GM10266 (cell line): ENCODE data around the gene LGALS7B.
A peak's percentile ranks its signal among the peaks of the same experiment; 100 is the strongest.
"Not testable (repeated sequence)": the region's sequence is repeated elsewhere in the genome, so short reads cannot be mapped to it uniquely, and the experiment has no call there.

Experiments
- DNase-seq: peaks from one replicate; pipeline ENCODE4 v3.0.0; 2012; ENCODE audit errors: extremely low spot score
- CTCF ChIP-seq: IDR thresholded peaks from 2 replicates; pipeline ENCODE4 v1.5.1; 2012; ENCODE audit warnings: mild to moderate bottlenecking, low read depth; ENCODE audit not compliant: control insufficient read depth, insufficient read depth; ENCODE audit errors: missing control alignments

The LGALS7B gene

GRCh38 chr19:38763795-38764220 is 25.2 kb upstream of the LGALS7B start:
- no peak for DNase-seq
- TF ChIP-seq CTCF, result no peak

- TF ChIP-seq CTCF, result no peak
Measured at GRCh38 chr19:38765214-38765613, 23.8 kb upstream of the LGALS7B start.

GRCh38 chr19:38766276-38767047 is 22.5 kb upstream of the LGALS7B start:
- no peak for DNase-seq

More at GRCh38 chr19:38765214-38765613, 23.8 kb upstream of the LGALS7B start:
- no peak for DNase-seq

GRCh38 chr19:38769635-38770211 is 19.3 kb upstream of the LGALS7B start:
- DNase-seq, result peak; percentile 88
- peak; percentile 81 for TF ChIP-seq CTCF

More at GRCh38 chr19:38766276-38767047, 22.5 kb upstream of the LGALS7B start:
- no peak for TF ChIP-seq CTCF

GRCh38 chr19:38770228-38770948 is 18.6 kb upstream of the LGALS7B start:
- DNase-seq, result not testable (repeated sequence)

GRCh38 chr19:38770949-38771275 is 18.1 kb upstream of the LGALS7B start:
- not testable (repeated sequence) for DNase-seq

- DNase-seq, result not testable (repeated sequence)
Measured at GRCh38 chr19:38771569-38771968, 17.4 kb upstream of the LGALS7B start.

- no peak for DNase-seq
- no peak for TF ChIP-seq CTCF
Measured at GRCh38 chr19:38773469-38774177, 15.4 kb upstream of the LGALS7B start, which contains the start of gene LGALS7. Gene LGALS7 (minus strand): TSS chr19:38773517. CDS start chr19:38773492, 25 bp downstream.
